Measurements from ENCODE around the gene GNAI3.

Gene GNAI3

DNA sequence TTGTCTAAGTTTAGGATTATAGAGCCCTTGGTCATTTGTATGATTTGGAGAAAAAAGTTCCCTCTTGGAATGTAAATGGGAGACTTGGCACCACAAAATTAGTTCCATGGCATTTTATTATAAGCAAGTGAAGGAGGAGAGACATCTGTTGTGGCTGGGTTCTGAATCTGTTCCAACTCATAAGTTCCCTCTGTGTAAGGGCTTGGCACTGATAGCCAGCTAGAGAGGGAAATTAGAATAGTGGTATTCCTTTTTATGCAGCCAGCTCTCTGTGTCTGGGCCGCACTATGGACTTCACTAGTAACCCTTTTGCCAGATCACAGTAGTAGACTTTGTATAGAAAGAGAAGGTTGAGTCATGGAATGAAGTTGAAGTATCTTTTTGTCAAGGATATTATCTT, 31.1 kb downstream of the GNAI3 start:
- no peak for DNase-seq (ENCODE audit: low read depth)
- TF ChIP-seq, protein P1, sequence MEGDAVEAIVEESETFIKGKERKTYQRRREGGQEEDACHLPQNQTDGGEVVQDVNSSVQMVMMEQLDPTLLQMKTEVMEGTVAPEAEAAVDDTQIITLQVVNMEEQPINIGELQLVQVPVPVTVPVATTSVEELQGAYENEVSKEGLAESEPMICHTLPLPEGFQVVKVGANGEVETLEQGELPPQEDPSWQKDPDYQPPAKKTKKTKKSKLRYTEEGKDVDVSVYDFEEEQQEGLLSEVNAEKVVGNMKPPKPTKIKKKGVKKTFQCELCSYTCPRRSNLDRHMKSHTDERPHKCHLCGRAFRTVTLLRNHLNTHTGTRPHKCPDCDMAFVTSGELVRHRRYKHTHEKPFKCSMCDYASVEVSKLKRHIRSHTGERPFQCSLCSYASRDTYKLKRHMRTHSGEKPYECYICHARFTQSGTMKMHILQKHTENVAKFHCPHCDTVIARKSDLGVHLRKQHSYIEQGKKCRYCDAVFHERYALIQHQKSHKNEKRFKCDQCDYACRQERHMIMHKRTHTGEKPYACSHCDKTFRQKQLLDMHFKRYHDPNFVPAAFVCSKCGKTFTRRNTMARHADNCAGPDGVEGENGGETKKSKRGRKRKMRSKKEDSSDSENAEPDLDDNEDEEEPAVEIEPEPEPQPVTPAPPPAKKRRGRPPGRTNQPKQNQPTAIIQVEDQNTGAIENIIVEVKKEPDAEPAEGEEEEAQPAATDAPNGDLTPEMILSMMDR (IDR thresholded peaks at IDR 0.05; ENCODE audit: low read depth, low read length, missing control alignments), result no peak
- no peak overlapping the region for H3K4me3 ChIP-seq (ENCODE audit: low read depth, low read length)

DNA sequence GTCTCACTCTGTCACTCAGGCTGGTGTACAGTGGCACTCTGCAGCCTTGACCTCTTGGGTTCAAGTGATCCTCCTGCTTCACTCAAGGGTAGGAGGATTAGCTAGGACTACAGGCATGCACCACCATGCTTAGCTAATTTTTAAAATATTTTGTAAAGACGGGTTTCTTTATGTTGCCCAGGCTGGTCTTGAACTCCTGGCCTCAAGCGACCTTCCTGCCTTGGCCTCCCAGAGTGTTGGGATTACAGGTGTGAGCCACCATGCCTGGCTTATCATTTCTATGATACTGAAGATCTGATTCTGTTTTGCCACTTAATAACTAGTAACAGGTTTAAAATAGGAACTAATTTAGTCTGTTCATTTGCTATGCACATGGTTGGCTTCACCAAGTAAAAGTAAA, 33.6 kb downstream of the GNAI3 start:
- H3K4me3 ChIP-seq (ENCODE audit: low read depth, low read length), result no peak overlapping the region
- DNase-seq (ENCODE audit: low read depth), result no peak
- TF ChIP-seq, protein P1 (IDR thresholded peaks at IDR 0.05; ENCODE audit: low read depth, low read length, missing control alignments), result no peak

DNA sequence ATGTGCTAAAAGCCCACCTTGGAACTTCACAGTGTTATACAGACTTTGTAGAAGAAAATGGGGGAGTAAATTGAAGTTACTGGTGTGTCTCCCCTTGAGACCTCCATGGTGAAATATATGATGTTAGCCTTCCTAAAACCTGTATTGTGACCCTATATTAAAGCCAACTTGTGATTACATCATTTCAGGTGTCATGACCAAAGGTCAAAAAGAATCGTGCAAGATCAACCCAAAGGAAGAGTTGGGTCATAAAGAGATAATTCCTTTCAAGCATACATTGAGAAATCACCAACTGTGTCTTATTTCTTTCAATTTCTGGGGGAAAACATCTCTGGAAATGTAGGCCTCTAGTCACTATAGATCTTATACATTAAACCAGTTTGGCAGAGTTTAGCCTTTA, 36.4 kb downstream of the GNAI3 start:
- DNase-seq (ENCODE audit: low read depth), result no peak
- no peak overlapping the region for H3K4me3 ChIP-seq (ENCODE audit: low read depth, low read length)
- TF ChIP-seq, protein P1 (IDR thresholded peaks at IDR 0.05; ENCODE audit: low read depth, low read length, missing control alignments), result no peak

DNA sequence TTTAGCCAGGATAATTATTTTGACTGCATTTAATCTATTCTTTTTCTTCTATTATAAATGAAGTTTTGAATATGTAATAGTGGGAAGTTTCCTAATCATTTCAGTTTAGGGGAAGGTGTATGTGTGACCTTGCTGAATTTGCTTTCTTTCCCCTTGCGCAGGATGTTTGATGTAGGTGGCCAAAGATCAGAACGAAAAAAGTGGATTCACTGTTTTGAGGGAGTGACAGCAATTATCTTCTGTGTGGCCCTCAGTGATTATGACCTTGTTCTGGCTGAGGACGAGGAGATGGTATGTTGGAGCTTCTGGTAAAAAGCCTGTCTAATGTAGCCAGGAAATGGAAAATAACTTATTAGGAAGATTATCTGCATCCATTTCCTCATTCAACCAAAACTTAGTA, 37.6 kb downstream of the GNAI3 start:
- DNase-seq (ENCODE audit: low read depth), result no peak
- no peak overlapping the region for H3K4me3 ChIP-seq (ENCODE audit: low read depth, low read length)
- TF ChIP-seq, protein P1 (IDR thresholded peaks at IDR 0.05; ENCODE audit: low read depth, low read length, missing control alignments), result no peak

DNA sequence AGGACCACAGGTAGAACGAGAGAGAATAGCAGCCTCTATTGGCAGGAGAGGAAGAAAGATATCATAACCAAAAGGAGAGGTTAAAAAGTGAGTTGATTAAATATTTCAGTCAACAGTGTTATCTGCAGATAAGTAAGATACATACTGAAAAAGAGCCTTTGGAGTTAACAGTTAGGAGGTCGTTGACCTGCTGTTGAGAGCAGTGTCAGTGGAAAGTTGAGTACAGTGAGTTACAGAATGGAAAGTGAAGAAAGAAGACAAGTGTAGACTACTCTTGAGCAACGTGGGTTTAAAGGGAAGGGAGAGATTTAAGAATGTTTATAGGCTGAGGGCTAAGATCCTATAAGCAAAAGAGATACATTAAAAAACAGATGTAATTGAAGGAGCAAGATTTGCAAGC, 40.8 kb downstream of the GNAI3 start:
- TF ChIP-seq, protein P1 (IDR thresholded peaks at IDR 0.05; ENCODE audit: low read depth, low read length, missing control alignments), result no peak
- no peak overlapping the region for H3K4me3 ChIP-seq (ENCODE audit: low read depth, low read length)
- DNase-seq (ENCODE audit: low read depth), result no peak

DNA sequence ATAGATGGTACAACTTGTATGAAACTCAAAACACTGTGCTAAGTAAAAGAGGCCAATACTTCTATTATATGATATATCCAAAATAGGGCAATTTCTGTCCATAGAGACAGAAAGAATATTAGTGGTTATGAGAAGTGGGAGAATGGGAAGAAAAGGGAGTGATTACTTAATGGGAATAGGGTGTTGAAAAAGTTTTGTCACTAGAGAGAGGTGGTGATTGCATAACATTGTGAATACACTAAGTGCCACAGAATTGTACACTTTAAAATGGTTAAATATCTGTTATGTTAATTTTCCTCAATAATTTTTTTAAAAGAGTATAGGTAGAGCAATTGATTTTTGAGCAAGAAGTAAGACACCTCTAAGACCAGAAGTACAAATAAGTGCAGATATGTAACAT, 41.3 kb downstream of the GNAI3 start:
- TF ChIP-seq, protein P1 (IDR thresholded peaks at IDR 0.05; ENCODE audit: low read depth, low read length, missing control alignments), result no peak
- no peak for DNase-seq (ENCODE audit: low read depth)

DNA sequence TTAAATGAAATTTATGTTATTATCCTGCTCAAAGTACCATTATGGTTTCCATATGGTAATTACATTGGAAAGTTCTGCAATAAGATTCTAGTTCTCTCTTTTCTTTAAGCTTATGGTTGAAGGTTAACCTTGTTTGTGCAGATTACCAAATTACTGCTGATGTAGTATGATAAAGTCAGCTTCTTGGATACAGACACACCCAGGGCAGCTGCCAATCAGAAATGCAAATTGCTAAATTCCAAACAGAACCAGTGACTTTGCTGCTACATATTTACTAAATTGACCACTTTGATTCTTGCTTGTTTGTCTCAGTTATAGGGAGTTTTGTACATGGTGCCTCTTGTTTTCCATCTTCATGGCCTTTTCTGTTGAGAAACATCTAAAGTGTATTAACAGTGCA, 44.5 kb downstream of the GNAI3 start:
- TF ChIP-seq, protein P1 (IDR thresholded peaks at IDR 0.05; ENCODE audit: low read depth, low read length, missing control alignments), result no peak
- no peak for DNase-seq (ENCODE audit: low read depth)
- no peak overlapping the region for H3K4me3 ChIP-seq (ENCODE audit: low read depth, low read length)

More for the DNA sequence above, 41.3 kb downstream of the GNAI3 start:
- no peak overlapping the region for H3K4me3 ChIP-seq (ENCODE audit: low read depth, low read length)

All from GM12864 (cell line).